T-helper 17 cell (primary cell): ENCODE results near the gene OR7E24. TPM values are rescaled to one million over a fixed set of nuclear protein-coding genes. Genes with fewer than 3 reads are reported as not detected.
"Not testable (repeated sequence)": the region's sequence is repeated elsewhere in the genome, so short reads cannot be mapped to it uniquely, and the experiment has no call there.

Experiments used
- ATAC-seq: fragments of 150-1000 bp; cut with Tn5 transposase; 2 replicates; pipeline ENCODE4 v1.10.0; 2021; ENCODE audit warnings: mild to moderate bottlenecking, moderate library complexity
- DNase-seq, 3 donors: peaks; one replicate each; pipeline versions ENCODE4 v3.0.0 to v3.0.0-alpha.2; 2020 to 2021
- H3K9me3 ChIP-seq: one replicate; pipeline ENCODE4 v1.7.0; 2013; ENCODE audit warnings: low read length, mild to moderate bottlenecking; ENCODE audit not compliant: control insufficient read depth, poor library complexity, severe bottlenecking
- H3K27ac Mint-ChIP-seq: one replicate; pipeline ENCODE4 v1.8.0; 2022; ENCODE audit warnings: mild to moderate bottlenecking, moderate library complexity, mixed read lengths
- H3K27me3 Mint-ChIP-seq: one replicate; pipeline ENCODE4 v1.8.0; 2022; ENCODE audit warnings: mixed read lengths
- H3K36me3 Mint-ChIP-seq: one replicate; pipeline ENCODE4 v1.8.0; 2022; ENCODE audit warnings: low read depth, mixed read lengths
- H3K4me1 Mint-ChIP-seq: one replicate; pipeline ENCODE4 v1.8.0; 2022; ENCODE audit warnings: mild to moderate bottlenecking, mixed read lengths
- H3K4me3 Mint-ChIP-seq: one replicate; pipeline ENCODE4 v1.8.0; 2022; ENCODE audit warnings: mild to moderate bottlenecking, moderate library complexity, mixed read lengths
- total RNA-seq, 4 donors: library from RNA in 2 of 4; stranded (reverse) in 2 of 4; gene quantifications; one replicate each; pipeline ENCODE4 v1.2.3 and lab custom pipeline; 2022 to 2026

The OR7E24 gene
- total RNA-seq (not detected), total RNA-seq (lab: John Stamatoyannopoulos, UW) (0 reads per million in 2 donors)

DNA sequence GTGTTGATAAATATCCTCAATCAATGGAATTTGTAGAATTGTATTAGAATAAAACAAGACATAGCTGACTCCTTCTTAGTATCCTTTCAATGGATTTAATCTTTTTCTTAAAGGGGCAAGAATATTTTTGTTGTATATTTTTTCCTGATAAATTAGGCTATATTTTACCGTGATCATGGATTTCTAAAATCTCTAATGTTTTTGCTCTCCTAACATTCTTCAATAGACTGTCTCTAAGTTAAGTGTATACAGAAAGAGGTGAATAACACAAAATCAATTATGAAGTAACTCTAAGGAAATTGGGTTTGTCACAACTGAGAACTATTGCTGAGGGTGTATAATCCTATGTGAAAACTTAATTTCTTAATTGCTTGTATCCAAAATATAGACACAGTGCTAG lies at the start of gene OR7E24:
OR7E24 (plus strand) TSS at position 301 of the 400 bp plus-strand sequence. CDS start 114 bp downstream, outside the sequence.
- peaks cover 3% of the 10 kb centered on the region for H3K36me3 Mint-ChIP-seq
- no peaks in the 10 kb centered on the region for H3K9me3 ChIP-seq
- no peaks in the 10 kb centered on the region for H3K27me3 Mint-ChIP-seq
- no peak within 1 kb of the TSS for H3K27ac Mint-ChIP-seq
- no peak for ATAC-seq
- H3K4me3 Mint-ChIP-seq = no peak within 1 kb of the TSS
- no peaks in the 10 kb centered on the region for H3K4me1 Mint-ChIP-seq
- no peak for DNase-seq

GRCh38 chr19:9205501-9206113 lies 45.1 kb upstream of the OR7E24 start:
- peak; percentile 70 for ATAC-seq
- H3K27me3 Mint-ChIP-seq = peaks cover 30% of the 10 kb centered on the region
- H3K27ac Mint-ChIP-seq = no peak overlapping the region
- H3K4me3 Mint-ChIP-seq = peak overlapping the region; percentile 21
- peak; percentile 25 to 57 (median 36) for DNase-seq
- H3K4me1 Mint-ChIP-seq = peaks cover 6% of the 10 kb centered on the region
- no peaks in the 10 kb centered on the region for H3K36me3 Mint-ChIP-seq
- no peaks in the 10 kb centered on the region for H3K9me3 ChIP-seq

DNA sequence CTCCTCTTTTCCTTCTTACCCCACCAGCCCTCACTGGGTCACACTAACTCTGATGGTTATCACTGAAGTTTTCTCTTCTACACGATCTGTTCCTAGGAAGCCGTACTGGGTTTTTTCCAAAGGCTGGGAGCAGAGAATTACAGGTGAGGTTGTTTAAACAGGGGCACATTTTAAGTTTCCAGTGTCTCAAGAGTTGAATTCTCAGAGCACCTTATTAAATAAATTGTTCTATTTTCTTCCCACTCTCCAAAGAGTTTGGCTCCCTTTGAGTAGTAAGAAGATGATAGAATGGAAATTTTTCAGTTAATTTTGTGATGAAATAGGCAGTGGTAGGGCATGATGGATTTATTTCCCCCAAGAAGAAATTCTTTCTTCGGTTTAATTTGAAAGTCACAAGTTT lies 31.2 kb upstream of the OR7E24 start, which contains the start of gene OR7D4:
OR7D4 (minus strand) TSS at position 101 of the 400 bp plus-strand sequence. CDS start 4,752 bp downstream, outside the sequence.
- no peak for DNase-seq
- H3K9me3 ChIP-seq = peaks cover 5% of the 10 kb centered on the region
- Mint-ChIP-seq H3K36me3 (peaks cover 3% of the 10 kb centered on the region), H3K27ac (no peak within 1 kb of the TSS), H3K27me3 (peaks cover under 1% of the 10 kb centered on the region), H3K4me3 (no peak within 1 kb of the TSS), H3K4me1 (no peaks in the 10 kb centered on the region)
- ATAC-seq = no peak

GRCh38 chr19:9251236-9251635 lies 506 bp downstream of the OR7E24 start:
- no peak overlapping the region for H3K4me3 Mint-ChIP-seq
- no peaks in the 10 kb centered on the region for H3K4me1 Mint-ChIP-seq
- ATAC-seq = no peak
- DNase-seq = no peak
- H3K27ac Mint-ChIP-seq = no peak overlapping the region
- no peaks in the 10 kb centered on the region for H3K27me3 Mint-ChIP-seq
- H3K36me3 Mint-ChIP-seq = peaks cover 3% of the 10 kb centered on the region
- H3K9me3 ChIP-seq = no peaks in the 10 kb centered on the region

- not testable (repeated sequence) for ATAC-seq, H3K9me3 ChIP-seq, DNase-seq, H3K36me3 Mint-ChIP-seq, H3K27me3 Mint-ChIP-seq, H3K27ac Mint-ChIP-seq, H3K4me1 Mint-ChIP-seq
- H3K4me3 Mint-ChIP-seq = peak overlapping the region; percentile 19
Measured at GRCh38 chr19:9283485-9283884, 32.8 kb downstream of the OR7E24 start.

DNA sequence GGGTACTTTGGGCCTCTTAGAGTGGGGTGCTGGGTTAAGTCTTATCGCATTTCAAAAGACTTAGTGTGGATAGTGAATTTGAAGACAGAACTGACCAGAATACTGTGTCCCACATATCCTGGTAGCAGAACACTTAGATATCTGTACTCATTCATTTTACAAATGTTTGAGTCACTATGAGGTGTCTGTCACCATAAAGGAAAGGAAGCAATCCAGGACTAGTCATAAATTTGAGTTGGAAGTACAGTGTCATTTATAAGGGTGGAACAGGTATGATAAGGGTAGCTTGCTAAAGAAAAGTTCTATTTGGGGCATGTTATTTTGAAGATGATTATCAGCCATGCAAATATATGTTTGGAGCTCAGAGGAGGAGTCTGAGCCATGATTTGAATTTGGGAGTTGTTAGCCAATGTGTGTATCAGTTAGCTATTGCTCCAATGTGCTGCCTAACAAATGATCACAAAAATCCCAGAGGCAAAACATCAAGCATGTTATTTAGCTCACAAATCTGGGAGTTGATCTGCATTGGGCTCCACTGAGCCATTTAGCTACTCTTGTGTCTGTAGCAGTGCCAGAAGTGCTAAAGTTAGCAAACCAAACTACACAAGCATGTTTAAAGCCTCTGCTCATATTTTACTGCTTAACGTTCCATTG lies 38.6 kb downstream of the OR7E24 start:
- ATAC-seq (no peak), DNase-seq (no peak)
- H3K9me3 ChIP-seq = peaks cover 26% of the 10 kb centered on the region
- Mint-ChIP-seq H3K27me3 (no peaks in the 10 kb centered on the region), H3K27ac (no peak overlapping the region), H3K4me3 (no peak overlapping the region), H3K4me1 (no peaks in the 10 kb centered on the region), H3K36me3 (no peaks in the 10 kb centered on the region)

DNA sequence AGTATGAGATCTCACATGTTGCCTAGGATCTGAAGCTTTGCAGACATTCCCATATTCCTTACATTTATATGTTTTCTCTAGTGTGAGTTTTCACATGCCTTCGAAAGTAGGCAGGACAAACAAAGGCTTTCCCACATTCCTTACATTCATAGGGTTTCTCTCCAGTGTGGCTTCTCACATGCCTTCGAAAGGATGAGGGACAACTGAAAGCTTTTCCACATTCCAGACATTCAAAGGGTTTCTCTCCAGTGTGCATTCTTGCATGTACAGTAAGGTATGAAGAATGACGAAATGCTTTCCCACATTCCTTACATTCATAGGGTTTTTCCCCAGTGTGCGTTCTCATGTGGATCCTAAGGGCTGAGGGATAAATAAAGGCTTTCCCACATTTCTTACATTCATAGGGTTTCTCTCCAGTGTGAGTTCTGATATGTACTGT lies 44.7 kb downstream of the OR7E24 start:
- H3K27ac Mint-ChIP-seq = no peak overlapping the region
- peaks cover 60% of the 10 kb centered on the region for H3K9me3 ChIP-seq
- H3K4me3 Mint-ChIP-seq = no peak overlapping the region
- H3K36me3 Mint-ChIP-seq = peaks cover 5% of the 10 kb centered on the region
- no peaks in the 10 kb centered on the region for H3K27me3 Mint-ChIP-seq
- DNase-seq = no peak
- no peak for ATAC-seq
- H3K4me1 Mint-ChIP-seq = no peaks in the 10 kb centered on the region

DNA sequence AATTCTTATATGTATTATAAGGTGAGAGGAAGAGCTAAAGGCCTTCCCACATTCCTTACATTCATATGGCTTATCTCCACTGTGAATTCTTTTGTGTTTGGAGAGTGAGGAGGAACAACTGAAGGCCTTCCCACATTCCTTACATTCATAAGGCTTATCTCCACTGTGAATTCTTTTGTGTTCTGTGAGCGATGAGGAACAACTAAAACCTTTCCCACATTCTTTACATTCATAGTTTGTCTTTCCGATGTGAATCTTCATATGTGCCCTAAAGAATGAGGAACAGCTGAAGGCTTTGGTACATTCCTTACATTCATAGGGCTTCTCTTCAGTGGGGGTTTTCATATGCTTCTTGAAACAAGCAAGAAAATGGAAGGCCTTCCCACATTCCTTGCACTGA lies 45.6 kb downstream of the OR7E24 start:
- no peak overlapping the region for H3K4me3 Mint-ChIP-seq
- no peak overlapping the region for H3K27ac Mint-ChIP-seq
- no peaks in the 10 kb centered on the region for H3K4me1 Mint-ChIP-seq
- H3K9me3 ChIP-seq = peaks cover 67% of the 10 kb centered on the region
- DNase-seq (no peak), ATAC-seq (no peak)
- H3K36me3 Mint-ChIP-seq = peaks cover 12% of the 10 kb centered on the region
- no peaks in the 10 kb centered on the region for H3K27me3 Mint-ChIP-seq

Other genes with a start within 250 kb of the OR7E24 start
- under 1 TPM in 1 of 2 donors, not detected in 1; 0.05 TPM for gene MUC16, start 240.5 kb upstream of the OR7E24 start, total RNA-seq
- not detected for gene OR1M1, start 163.9 kb upstream of the OR7E24 start, total RNA-seq
- gene OR7G2, start 143.5 kb upstream of the OR7E24 start, total RNA-seq = not detected
- not detected for gene OR7G1, start 135.2 kb upstream of the OR7E24 start, total RNA-seq
- not detected for gene OR7G3, start 124.0 kb upstream of the OR7E24 start, total RNA-seq
- 10 to 100 TPM; 66.2 to 77.4 TPM for gene ZNF317, start 110.5 kb upstream of the OR7E24 start, total RNA-seq
- not detected for gene OR7D2, start 72.0 kb upstream of the OR7E24 start, total RNA-seq
- gene OR7D4, start 31.3 kb upstream of the OR7E24 start, total RNA-seq = not detected
- 10 to 100 TPM; 11.3 to 12.0 TPM for gene ZNF699, start 58.9 kb downstream of the OR7E24 start, total RNA-seq
- 10 to 100 TPM in 1 of 2 donors, 1 to 10 TPM in 1; 5.3 to 16.6 TPM for gene ZNF559, start 73.2 kb downstream of the OR7E24 start, total RNA-seq
- 1 to 10 TPM in 1 of 2 donors, under 1 TPM in 1; 0.31 to 1.1 TPM for gene ZNF177, start 112.1 kb downstream of the OR7E24 start, total RNA-seq
- gene ZNF266, start 184.6 kb downstream of the OR7E24 start, total RNA-seq = 10 to 100 TPM; 39.8 to 51.6 TPM
- gene ZNF560, start 247.7 kb downstream of the OR7E24 start, total RNA-seq = not detected